HG02973 (cell line): ENCODE data around the gene DLGAP1.

ENCODE experiments used
- ATAC-seq: cut with Tn5 transposase; IDR thresholded peaks from one replicate; pipeline ENCODE4 v1.9.1; 2021; ENCODE audit warnings: moderate library complexity; ENCODE audit not compliant: unreplicated experiment

DLGAP1 gene

DNA sequence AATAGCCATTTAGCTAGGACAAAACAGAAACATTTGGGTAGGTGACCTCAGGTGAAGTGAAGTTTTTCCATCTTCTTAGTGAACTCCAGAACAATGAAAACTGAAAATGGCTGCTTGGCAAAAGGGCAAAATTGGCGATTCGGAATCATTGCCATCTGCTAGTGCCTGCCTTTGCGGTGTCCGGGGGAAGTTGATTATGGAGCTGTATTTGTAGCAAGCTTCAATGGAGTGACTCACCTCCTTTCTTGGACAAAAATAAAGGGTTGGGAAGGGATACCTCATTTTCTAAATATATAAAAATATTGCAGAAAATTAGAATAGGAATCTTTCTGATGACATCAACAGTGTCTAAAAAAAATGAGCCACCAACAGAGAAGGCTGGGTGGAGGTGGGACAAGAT is 544.6 kb downstream of the DLGAP1 start:
- no peak for ATAC-seq

DNA sequence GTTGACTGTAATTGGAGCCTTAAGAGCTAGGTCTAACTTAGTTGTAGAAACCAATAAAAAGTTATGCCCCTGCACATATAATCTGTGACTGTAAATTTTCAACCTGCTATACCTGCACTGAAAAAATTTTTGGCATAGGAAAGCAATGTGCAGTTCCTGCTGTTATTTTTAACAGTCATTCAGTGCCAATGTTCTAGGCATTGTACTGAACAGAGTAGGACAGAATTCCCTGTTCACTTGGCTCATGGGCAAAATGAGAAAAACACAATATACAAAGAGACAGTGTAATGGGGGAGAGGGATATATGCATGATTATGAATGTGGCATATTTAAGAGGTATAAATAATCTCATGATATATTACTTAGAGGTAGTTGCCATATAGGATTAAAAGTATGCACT is 547.2 kb downstream of the DLGAP1 start:
- ATAC-seq, result no peak

DNA sequence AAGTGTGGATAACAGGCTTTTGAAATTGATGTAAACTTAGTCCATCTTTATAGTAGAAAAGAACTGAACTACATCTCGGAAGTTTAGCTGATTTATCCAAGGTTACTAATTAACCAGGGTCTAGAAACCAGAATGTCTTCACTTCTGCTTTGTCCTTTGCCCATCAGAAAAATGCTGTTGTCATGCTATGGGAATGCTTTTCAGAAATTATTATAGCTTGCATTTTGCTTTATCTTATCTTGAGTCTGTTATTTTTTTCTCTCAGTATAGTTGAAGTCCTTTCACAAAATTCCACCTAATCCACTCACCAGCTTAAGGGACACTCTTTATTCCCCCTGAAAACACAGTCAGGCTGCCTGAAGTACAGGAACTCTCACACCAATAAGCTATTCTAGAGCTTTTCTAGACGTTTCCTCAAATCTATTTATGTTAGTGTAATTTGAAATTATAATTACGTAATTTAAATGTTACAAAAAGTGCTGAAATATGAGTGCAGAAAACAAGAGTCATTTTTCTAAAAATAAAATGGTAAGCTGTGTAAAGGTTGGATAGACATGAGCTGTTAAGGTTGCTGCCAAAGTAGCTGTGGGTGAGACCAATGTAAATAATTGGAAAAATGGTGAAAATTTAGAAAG is 548.9 kb downstream of the DLGAP1 start:
- ATAC-seq, result no peak

DNA sequence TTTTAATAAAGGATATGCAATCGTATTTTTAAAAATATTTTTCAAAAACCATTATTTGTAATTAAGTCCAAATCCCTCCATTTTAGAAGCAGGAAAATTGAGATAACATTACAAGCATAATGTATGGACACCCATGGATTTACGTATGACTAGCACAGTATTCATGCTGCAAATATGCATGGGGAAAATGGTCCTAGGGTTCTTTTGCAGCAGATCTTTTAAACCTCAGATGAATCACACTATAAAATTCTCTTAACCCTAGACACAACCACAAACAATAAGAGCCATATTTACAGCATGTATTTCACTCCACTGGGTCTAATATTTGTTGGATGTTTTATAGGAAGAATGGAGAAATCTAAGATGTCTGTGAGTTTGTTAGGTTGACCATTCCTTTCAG is 551.8 kb downstream of the DLGAP1 start:
- no peak for ATAC-seq

DNA sequence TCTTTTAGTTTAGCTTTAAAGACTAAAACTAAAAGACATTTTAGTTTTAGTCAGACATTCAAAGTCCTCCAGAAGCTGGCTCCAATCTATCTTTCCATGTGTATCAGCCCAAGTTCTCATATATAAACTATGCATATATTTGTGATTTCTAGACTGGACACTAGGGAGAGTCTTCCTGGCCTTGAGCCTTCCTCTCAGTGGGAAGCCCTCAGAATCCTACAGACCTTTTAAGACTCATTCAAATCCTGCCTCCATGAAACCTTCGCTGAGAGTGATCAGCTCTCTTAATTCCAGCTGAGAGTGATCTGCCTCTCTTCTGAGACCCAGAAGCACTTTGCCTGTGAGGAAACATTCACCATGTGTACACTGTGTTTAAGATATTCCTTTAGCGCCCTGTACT is 552.4 kb downstream of the DLGAP1 start:
- no peak for ATAC-seq

DNA sequence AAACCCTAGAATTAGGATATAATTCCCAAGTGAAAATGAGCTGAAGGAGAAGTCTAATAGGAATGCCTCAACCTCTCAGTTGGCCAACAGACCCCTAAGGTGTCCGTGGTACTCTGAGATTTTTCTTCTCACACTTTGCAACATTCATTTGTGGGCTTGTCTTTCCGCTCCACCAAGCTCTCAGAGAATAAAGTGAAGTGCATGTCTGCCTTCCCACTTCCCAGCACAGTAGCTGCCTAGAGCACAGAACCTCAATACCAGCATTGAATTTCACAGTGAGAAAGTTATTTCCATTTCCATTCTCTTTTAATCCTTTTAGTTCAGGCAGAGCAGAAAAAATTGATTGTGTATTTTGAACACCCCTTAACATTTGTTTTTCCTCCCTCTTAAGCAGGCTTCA is 553.3 kb downstream of the DLGAP1 start:
- no peak for ATAC-seq

DNA sequence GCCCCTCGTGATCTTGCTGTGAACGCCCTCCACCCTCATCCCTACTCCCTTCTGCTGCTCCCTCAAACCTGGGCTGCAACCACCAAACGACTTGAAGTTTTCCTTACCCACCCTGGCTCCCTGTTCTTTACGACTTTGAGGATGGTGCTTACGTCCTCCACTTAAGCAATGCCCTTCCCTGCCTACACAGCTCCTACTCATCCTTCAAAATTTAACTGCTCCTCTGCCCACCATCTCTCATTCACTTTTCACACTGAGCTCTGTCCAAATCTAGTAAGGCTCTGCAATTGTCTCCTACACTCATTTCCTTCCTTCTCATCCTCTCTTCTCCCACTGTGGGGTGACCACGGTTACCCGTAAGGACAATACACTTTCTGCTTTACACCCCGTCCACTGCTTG is 554.1 kb downstream of the DLGAP1 start:
- no peak for ATAC-seq

DNA sequence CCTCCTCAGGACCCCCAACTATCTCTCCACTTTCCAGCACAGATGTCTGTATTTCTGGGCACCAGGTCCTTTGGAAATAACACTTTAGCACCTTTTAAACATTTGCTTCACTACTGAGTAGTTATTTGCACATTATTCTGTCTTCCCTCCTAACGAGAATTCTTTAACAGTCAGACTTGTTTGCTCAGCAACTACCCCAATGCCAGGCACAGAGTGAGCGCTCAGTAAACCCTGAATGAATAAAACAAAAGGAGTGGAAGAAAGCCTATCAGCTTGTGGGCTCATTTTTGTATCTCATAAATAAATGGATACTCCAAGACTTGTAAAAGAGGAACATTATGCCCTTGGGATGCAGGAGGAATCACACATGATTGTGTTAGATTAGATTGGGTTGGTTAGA is 554.8 kb downstream of the DLGAP1 start:
- no peak for ATAC-seq

DNA sequence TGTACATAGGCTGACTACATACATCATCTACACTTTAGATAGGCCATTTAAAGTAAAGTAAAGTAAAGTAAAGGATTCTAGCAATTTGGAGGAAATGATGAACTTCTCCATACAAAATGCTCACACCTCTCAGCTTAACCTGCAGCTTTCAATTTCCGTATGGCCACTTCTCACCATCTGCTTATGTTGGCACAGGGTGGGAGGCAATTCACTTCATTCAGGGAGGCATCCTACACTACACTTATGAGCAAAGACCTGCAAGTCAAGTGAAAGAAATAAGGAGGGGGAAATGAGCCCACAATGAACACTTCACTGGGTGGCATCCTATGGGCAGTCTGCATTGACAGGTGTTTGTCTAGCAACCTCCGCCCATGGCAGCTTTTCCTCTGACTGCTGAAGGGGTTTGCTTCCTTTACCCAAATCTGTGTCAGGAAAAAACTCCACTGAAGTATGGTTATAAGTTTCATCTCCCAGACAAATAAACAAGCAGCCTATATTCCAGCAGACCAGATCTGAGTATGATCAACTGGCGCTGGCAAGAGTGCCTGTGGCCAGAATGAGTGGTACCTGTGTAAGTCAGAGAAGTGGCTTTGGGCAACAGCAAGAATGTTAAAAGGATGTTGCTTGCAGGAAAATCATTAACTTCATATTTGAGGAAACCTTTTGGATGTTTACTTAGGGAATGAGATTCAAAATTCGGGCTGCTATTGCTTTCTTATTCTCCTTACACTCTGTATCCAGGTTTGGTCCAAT is 556.1 kb downstream of the DLGAP1 start:
- ATAC-seq, result no peak

DNA sequence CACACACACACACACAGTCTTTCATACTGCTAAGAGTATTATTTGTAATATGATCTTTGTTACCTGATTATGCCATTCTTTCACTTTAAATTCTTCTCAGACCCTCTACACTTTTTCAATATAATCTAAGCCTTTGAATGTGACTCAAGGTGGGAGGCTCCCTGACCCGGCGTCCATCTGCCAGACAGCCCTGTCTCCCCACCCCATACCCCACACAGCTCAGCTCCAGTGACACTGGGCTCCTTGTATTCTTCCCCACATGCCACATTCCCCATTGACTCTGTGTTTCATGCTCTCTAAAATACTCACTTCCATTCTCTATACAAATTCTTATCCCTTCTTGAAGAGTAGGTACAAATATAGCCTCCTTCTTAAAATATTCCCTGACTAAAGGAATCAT is 563.0 kb downstream of the DLGAP1 start:
- no peak for ATAC-seq

DNA sequence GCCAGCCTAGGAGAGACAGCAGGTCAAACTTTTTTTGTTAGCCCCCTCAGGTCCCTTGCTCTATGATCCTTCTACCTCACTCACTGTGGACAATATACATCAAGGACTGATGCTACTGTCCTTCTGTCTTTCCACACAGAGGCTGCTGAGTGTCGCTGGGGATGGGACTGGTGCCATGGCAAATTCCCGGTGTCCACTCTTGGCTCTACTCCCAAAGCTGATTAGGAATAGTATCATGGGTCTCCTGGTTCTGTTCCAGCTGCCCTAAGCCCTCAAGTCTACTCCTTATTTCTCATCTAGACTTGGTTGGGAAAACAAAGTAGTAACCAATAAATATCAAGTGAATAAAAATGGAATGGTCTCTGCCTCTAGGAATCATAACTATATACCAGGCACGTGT is 563.9 kb downstream of the DLGAP1 start:
- no peak for ATAC-seq

DNA sequence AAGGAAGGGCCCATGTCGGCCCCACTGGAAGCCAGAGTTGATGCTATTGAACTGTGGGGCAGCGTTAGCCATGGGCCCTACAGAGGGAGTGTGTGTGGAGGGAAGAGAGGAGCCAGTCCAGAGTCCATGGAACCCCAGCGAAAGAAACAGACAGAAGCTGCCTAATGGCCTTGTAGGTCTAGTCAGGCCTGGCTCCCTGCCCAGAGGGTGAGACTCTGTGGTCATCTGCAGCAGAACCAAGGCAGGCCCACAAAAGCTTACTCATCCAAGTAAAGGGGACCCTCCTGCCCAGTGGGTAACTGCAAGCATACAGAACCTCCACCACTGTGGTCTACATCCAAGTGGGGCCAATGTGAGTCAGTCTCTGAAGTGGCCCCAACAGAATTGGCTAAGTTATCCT is 565.3 kb downstream of the DLGAP1 start:
- ATAC-seq, result no peak

DNA sequence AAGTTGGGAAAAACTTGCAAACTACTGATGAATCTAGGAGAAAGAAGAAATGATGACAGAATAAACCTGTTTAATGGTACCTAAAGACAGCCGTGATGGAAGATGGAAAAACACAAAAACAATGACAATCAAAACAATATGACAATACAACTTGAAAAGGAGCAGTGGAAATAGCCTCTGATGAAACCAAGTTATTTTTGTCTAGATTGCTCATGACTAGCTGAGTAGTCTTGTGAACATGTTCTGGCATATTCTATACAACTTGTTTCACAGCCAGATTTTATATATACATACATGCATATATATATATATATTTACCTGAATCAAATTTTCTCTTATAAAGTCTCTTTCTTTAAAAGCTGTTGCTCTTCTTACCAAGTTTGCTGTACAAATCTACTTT is 566.0 kb downstream of the DLGAP1 start:
- no peak for ATAC-seq

DNA sequence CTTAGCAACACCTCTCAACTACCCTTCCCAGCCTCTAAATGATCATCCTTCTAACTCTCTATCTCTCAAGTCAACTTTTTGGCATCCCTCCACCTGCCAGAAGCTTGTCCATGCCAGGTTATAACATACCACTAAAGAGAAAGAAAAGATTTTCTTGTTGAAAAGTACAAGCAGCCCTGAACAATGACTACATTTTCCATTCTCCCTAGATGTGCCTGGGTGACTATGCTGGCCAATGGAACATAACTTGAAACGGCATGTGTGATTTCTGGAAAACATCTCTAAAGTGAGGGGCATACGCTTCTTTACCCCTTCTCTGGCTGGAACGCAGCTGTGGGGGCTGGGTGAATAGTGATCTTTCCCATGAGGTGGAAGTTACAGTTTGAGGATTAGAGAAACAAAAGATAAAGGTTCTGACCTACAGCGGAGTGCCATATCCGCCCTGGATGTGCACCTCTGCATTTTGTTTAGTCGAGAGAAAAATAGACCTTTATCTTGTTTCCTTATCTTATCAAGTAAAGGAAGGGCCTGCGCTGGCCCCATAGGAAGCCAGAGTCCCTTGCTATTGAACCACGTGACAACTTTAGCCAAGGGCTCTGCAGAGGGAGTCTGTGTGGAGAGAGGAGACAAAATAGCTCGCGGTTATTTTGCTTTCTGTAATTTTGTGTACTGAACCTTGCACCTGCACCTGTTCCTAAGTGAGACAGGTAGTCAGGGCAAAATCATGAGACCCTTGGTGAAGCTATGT is 568.4 kb downstream of the DLGAP1 start:
- ATAC-seq, result no peak

DNA sequence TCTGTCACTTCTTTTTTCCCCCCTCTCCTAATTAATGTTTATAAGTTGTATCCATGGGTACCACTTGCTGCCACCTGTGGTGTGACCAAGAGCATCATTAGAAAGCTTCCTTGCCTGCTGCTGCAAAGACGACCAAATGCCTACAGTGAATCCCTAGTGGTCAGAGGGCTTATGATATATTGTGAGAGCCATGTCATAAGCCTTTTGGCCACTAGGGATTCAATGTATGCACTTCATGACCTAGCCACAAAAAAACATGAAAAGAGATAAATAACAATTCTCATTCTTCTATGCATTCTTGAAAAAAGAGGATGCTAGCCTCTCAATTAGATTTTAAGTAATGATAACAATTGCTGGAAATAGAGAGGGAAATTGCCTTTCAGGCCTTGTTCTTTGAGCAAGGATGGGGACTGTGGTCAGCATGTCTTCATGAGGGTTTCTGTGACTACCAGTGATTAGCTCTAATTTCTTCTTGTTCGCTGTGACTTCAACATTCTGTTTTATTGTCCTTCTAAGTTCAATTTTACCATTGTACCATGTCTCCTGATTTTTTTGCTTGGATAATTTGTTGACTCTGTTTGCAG is 569.8 kb downstream of the DLGAP1 start:
- peak; percentile 51 for ATAC-seq

DNA sequence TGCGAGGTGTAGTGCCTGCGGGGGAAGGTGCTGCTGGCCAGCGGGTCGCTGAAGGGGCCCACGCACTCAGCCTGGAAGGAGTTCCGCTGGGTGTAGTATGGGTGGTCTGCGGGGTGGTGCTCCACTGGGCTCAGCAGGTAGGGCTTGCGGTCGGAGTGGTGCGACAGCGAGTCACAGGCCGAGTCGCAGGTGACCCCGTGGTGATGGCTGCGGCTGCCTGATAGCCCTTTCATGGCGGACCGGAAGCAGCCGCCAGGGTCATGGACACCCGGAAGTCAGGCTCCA is 575.3 kb downstream of the DLGAP1 start:
- no peak for ATAC-seq

DNA sequence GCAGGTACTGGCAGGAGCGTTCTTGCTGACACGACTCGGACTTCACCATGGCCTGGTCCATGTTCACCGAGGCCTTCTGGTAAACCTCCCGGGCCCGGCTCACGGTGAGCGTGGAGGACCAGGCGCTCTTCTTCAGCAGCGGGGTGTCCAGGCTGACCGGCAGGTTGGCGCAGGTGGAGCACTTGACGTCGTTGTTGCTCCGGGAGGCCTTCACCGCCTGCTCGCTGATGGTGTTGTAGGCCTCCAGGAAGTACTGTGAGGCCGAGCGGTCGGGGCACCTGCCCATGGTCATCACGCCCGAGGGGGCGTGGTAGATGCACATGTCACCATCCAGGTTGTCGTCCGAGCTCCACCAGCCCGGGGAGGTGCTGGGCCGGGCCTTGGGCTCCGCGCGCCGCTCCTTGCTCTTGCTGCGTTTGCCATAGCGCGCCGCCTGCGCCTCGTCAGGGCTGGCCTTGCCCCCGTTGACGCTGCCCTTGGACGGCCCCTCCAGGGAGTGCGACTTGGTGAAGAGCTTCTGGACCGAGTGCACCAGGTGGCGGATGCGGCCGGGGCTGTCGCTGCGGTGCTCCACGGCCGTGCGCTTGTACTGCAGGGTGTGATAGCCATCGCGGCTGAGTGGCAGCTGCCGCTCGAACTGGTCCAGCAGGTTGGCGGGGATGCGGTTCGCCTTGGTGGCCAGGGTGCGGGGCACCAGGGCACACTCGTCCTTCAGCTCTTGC is 575.8 kb downstream of the DLGAP1 start:
- ATAC-seq, result no peak

DNA sequence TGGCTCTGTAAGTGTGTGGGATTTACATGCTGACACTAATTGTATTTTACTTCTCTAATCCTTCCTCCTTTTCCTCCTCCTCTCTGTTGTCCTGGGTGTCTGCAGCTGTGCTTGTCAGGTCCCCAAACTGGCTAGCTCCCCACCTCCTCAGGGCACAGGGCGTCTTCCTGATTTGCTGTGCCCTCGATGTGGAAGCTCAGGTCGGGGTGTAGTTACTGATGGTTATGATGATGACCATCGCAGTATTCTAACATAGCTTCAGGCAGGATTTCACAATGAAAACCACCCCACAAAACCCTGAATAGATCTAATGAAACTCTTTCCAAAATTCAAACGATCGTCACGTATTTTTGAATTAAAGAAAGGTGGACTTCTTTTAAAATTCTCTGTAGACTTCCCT is 576.7 kb downstream of the DLGAP1 start:
- ATAC-seq, result no peak

DNA sequence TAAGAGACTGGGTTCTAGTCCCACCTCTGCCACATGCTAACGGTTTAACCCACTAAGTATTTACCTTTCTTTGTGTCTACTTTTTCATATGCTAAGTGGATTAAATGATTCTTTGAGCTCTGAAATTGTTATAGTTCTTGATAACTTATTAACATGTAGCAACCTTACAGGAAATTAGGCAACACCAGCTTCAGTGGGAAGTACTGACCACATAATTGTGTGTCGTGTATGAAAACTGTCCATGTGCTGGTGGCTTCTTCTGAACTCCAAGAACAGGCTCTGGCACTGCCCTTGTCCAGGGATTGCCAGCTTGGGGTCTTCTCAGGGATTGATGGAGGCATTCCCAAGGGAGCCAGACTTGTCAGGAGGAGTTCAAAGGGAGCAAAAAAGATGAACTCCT is 577.4 kb downstream of the DLGAP1 start:
- ATAC-seq, result no peak

DNA sequence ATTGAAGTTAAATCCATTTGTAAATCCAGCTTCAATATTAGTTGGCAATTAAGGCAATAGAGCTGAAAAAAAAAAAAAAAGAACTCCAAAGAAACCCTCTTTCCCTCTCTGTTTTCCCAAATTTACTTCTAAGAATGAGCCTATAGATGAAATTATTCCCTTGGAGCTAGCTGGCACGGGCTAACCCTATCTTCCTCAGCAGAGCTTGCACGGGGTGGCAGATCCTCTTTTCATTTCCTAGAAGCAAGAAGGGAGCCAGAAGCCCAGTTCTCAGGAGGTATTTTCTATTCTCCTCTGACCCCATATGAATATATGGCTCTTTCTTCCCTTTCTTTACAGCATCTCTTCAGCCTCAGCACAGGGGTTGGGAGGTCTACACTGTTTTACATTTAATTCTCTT is 579.1 kb downstream of the DLGAP1 start:
- ATAC-seq, result no peak

DNA sequence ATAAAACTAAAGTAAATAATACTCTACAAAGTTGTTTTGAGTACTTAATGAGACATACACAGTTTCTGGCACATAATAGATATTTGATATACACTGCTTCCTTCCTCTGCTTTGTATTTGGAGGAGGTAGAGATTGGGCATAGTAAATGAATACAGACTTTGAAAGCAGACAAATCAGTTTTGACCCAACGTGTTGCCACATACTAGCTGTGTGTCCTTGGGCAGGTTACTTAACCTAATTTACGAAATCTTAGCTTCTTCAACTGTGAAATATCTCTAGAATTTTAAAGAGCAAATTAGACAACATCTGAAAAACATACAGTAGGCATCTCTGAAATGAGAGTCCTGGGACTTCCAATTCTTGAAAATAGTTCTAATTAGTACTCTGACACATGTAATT is 579.7 kb downstream of the DLGAP1 start:
- ATAC-seq, result no peak
